Mucosa of descending colon (tissue), 3 donors: ENCODE measurements around the gene CFAP97. TPM values are rescaled to one million over a fixed set of nuclear protein-coding genes. Genes with fewer than 3 reads are reported as not detected.

Source experiments
- ATAC-seq: fragments of 200-7000 bp; cut with Tn5 transposase; one replicate; pipeline ENCODE4 v1.9.1; 2020; ENCODE audit warnings: mild to moderate bottlenecking, moderate library complexity
- DNase-seq, 3 donors: peaks; one replicate each; pipeline ENCODE4 v3.0.0-alpha.2; 2020
- H3K36me3 ChIP-seq: fragments of 200-600 bp; one replicate; pipeline ENCODE4 v1.8.0; 2021; ENCODE audit warnings: low read depth, mild to moderate bottlenecking
- H3K4me1 ChIP-seq: fragments of 200-600 bp; one replicate; pipeline ENCODE4 v1.8.0; 2021; ENCODE audit warnings: low read depth, mild to moderate bottlenecking
- H3K4me3 ChIP-seq: fragments of 200-600 bp; one replicate; pipeline ENCODE4 v1.8.0; 2021; ENCODE audit warnings: mild to moderate bottlenecking
- H3K9me3 ChIP-seq: fragments of 200-600 bp; one replicate; pipeline ENCODE4 v1.8.0; 2021; ENCODE audit warnings: mild to moderate bottlenecking
- CTCF ChIP-seq: fragments of 200-600 bp; IDR thresholded peaks from one replicate; pipeline ENCODE4 v1.8.0; 2022; ENCODE audit warnings: antibody characterized with exemption, mild to moderate bottlenecking
- intact Hi-C, 2 donors: fragments of 100-400 bp; cut with DNase I in 1 of 2; cut with micrococcal nuclease in 1 of 2; formaldehyde crosslinking; loops; one replicate each; pipeline versions ENCODE4 v1.11.0 to v1.11.1; 2022; cut with DNase I, micrococcal nuclease
- total RNA-seq, 3 donors: library from RNA; stranded (reverse); fragmentation: NEBNext Ultra II Directional in 2 of 3; extraction: Animal tissue kit (Norgen Biotek cat#: 25700) in 2 of 3; gene quantifications; one replicate each; pipeline versions ENCODE4 v1.2.1 to v1.2.4, GENCODE V29; 2021 to 2023
- donor health status: DM: no; HTN: no; CAD: no; lungs with moderate emphysema.
- donor health status: DM: no; HTN: no; CAD: no.
- donor health status: DM: no; HTN: yes; CAD: no.

CFAP97 gene
- total RNA-seq, 3 donors from 2014 or later: 12.4 to 44.3 (median 16.6) TPM

- Histone ChIP-seq H3K4me1 (peaks cover 16% of the 10 kb centered on the region), H3K9me3 (no peaks in the 10 kb centered on the region), H3K4me3 (no peak overlapping the region), H3K36me3 (no peaks in the 10 kb centered on the region)
- no peak for ATAC-seq
- TF ChIP-seq CTCF: no peak
- intact Hi-C loops: no loop called here
- no peak for DNase-seq
Observed at GRCh38 chr4:185237175-185237574, 33.4 kb upstream of the CFAP97 start.

- no peak for TF ChIP-seq CTCF
Observed at GRCh38 chr4:185235843-185236503, 32.2 kb upstream of the CFAP97 start.

DNA sequence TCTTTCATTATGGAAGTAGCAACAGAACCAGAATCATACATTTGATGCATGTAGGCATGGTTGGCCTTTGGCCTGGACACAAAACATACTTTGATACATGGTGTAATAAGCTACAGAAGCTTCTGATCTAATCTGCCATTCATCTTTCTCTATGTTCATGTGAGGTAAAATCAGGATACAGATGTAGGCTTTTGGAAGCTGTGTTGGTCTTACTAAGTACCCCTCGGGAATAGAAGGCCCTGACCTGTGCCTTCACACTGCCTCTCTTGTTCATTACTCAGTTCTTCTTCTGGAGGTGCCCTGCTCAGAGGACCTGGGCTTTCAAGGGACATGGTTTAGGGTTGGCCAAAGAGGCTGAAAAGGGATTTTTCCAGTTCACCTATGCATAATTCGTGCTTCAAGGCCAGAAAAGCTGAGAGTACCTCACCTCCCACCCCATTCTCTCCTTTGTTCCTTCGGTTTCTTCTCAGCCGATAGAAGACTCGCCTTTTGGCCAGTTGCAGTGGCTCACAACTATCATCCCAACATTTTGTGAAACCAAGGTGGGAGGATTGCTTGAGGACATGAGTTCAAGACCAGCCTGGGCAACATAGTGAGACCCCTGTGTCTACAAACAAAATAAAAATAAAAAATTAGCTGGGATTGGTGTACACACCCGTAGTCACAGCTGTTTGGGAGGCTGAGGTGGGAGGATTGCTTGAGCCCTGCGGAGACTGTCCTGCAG is 31.5 kb upstream of the CFAP97 start:
- Histone ChIP-seq H3K4me3 (no peak overlapping the region), H3K4me1 (peaks cover 22% of the 10 kb centered on the region), H3K9me3 (no peaks in the 10 kb centered on the region), H3K36me3 (no peaks in the 10 kb centered on the region)
- DNase-seq (no peak), ATAC-seq (no peak)
- TF ChIP-seq CTCF: no peak
- intact Hi-C loops: no loop called here

More at GRCh38 chr4:185235843-185236503, 32.2 kb upstream of the CFAP97 start:
- H3K9me3 ChIP-seq: no peaks in the 10 kb centered on the region
- no peaks in the 10 kb centered on the region for H3K36me3 ChIP-seq
- no peak overlapping the region for H3K4me3 ChIP-seq
- ATAC-seq (peak; percentile 95), DNase-seq (peak in 2 of 3 donors; percentile 32 to 43)
- H3K4me1 ChIP-seq: peaks cover 22% of the 10 kb centered on the region
- intact Hi-C loops: no loop called here

GRCh38 chr4:185232370-185232769 is 28.6 kb upstream of the CFAP97 start:
- intact Hi-C loops: no loop called here
- no peaks in the 10 kb centered on the region for H3K36me3 ChIP-seq
- H3K4me3 ChIP-seq: no peak overlapping the region
- DNase-seq (no peak), ATAC-seq (peak; percentile 73)
- H3K4me1 ChIP-seq: peaks cover 27% of the 10 kb centered on the region
- no peaks in the 10 kb centered on the region for H3K9me3 ChIP-seq
- TF ChIP-seq CTCF: no peak

DNA sequence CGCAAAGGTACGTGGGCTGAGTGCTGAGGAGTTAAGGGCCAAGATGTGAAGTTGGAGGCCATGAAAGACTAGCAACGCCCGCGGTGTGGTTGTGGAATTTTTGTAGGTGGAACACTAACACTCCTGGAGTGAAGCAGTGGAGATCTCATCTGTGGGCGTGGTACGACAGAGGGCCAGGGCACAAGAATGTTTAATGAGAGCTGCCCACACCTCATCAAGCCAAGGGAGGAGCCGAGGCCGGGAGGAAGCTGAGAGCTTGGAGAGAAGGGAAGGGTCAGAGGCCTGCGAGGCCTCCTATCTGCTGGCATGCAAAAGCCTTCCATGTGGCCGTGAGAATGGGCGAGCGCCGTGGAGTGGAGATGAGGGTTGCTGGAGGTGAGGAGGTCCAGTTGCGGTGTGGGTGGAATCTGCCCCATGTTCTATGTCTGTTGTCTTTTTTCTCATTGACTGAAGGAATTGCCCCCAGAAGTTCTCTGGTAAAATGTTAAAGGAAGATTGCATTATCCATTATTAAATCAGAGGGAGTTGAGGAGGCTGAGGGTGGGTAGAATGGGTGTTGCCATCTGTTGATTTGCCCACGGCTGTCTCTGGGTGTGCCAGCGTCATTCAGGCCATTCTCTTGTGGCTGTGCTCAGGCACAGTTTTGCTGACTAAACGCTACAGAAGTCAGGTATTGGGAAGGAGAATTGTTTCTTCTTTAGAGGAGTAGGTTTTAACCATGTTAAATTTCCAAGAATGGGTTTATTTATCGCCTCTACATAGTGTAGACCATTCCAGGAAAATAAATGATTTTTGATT is 25.4 kb upstream of the CFAP97 start:
- intact Hi-C loops: no loop called here
- no peaks in the 10 kb centered on the region for H3K36me3 ChIP-seq
- H3K4me3 ChIP-seq: no peak overlapping the region
- no peaks in the 10 kb centered on the region for H3K9me3 ChIP-seq
- no peak for TF ChIP-seq CTCF
- H3K4me1 ChIP-seq: peaks cover 12% of the 10 kb centered on the region
- ATAC-seq (peak; percentile 51), DNase-seq (no peak)
